Chondrocyte (in vitro differentiated cells): ENCODE measurements around the gene ATP6V0A4. TPM values are rescaled to one million over a fixed set of nuclear protein-coding genes. Genes with fewer than 3 reads are reported as not detected.

Experiments used
- DNase-seq: peaks from one replicate; pipeline ENCODE4 v3.0.0; 2021; ENCODE audit warnings: mixed read lengths, low spot score
- H3K27ac Mint-ChIP-seq: one replicate; pipeline ENCODE4 v1.8.0; 2021; ENCODE audit warnings: mild to moderate bottlenecking, moderate library complexity, mixed read lengths; ENCODE audit not compliant: unreplicated experiment
- H3K27me3 Mint-ChIP-seq: 2 replicates; pipeline ENCODE4 v1.8.0; 2021; ENCODE audit warnings: low read depth, mixed read lengths
- H3K36me3 Mint-ChIP-seq: 2 replicates; pipeline ENCODE4 v1.8.0; 2021; ENCODE audit warnings: low read depth, mixed read lengths
- H3K4me1 Mint-ChIP-seq: 2 replicates; pipeline ENCODE4 v1.8.0; 2021; ENCODE audit warnings: low read depth, mild to moderate bottlenecking, mixed read lengths
- H3K4me3 Mint-ChIP-seq: one replicate; pipeline ENCODE4 v1.8.0; 2021; ENCODE audit warnings: mild to moderate bottlenecking, moderate library complexity, mixed read lengths; ENCODE audit not compliant: unreplicated experiment
- H3K9me3 Mint-ChIP-seq: 2 replicates; pipeline ENCODE4 v1.8.0; 2021; ENCODE audit warnings: low read depth, mixed read lengths
- total RNA-seq: library from RNA; stranded (reverse); gene quantifications from 3 replicates; pipeline ENCODE4 v1.2.1, GENCODE V29; 2021
- TF ChIP-seq, protein P1 (sequence below): fragments of 200-600 bp; sonication (generic); IDR thresholded peaks from 2 replicates; pipeline ENCODE4 v1.5.0; 2021; ENCODE audit warnings: antibody characterized with exemption, mild to moderate bottlenecking, moderate library complexity

The ATP6V0A4 gene
- total RNA-seq, 1 donor from 2014 or later, result 0.35 TPM

DNA sequence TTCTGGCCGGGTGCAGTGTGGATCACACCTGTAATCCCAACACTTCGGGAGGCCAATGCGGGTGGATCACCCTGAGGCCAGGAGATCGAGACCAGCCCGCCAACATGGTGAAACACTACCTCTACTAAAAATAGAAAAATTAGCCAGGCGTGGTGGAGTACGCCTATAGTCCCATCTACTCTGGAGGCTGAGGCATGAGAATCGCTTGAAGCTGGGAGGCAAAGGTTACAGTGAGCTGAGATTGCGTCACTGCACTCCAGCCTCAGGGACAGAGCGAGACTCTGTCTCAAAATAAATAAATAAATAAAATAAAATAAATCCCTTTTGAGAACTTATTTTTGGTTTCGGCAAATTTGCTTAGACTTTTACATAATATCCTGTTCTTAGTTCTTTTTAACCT lies 31.3 kb upstream of the ATP6V0A4 start:
- Mint-ChIP-seq H3K4me1 (no peaks in the 10 kb centered on the region), H3K9me3 (peaks cover 9% of the 10 kb centered on the region), H3K36me3 (peaks cover 5% of the 10 kb centered on the region), H3K27me3 (no peaks in the 10 kb centered on the region), H3K4me3 (no peak overlapping the region), H3K27ac (no peak overlapping the region)
- TF ChIP-seq, protein P1, sequence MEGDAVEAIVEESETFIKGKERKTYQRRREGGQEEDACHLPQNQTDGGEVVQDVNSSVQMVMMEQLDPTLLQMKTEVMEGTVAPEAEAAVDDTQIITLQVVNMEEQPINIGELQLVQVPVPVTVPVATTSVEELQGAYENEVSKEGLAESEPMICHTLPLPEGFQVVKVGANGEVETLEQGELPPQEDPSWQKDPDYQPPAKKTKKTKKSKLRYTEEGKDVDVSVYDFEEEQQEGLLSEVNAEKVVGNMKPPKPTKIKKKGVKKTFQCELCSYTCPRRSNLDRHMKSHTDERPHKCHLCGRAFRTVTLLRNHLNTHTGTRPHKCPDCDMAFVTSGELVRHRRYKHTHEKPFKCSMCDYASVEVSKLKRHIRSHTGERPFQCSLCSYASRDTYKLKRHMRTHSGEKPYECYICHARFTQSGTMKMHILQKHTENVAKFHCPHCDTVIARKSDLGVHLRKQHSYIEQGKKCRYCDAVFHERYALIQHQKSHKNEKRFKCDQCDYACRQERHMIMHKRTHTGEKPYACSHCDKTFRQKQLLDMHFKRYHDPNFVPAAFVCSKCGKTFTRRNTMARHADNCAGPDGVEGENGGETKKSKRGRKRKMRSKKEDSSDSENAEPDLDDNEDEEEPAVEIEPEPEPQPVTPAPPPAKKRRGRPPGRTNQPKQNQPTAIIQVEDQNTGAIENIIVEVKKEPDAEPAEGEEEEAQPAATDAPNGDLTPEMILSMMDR, result no peak
- DNase-seq, result no peak

DNA sequence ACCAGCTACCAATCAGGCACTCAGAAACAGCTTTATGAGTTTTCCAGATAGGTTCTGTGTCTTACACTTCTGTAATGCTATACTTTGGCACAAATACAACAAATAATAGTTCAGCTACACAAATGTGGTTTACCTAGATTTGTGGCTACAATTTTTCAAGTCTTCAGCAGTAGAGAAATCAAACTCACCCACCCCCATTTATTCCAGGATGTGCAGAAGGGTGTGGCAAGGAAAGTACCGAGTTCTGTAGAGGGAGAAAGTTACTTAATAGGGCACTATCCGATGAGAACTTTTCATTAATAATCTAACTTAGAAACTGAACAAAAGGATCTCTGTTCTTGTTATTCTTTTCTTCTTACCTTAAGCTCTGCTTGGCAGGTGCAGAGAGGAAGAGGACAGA lies 30.3 kb upstream of the ATP6V0A4 start:
- Mint-ChIP-seq H3K9me3 (peaks cover 9% of the 10 kb centered on the region), H3K27me3 (no peaks in the 10 kb centered on the region), H3K27ac (no peak overlapping the region), H3K36me3 (peaks cover 2% of the 10 kb centered on the region), H3K4me3 (no peak overlapping the region), H3K4me1 (no peaks in the 10 kb centered on the region)
- no peak for DNase-seq
- TF ChIP-seq, protein P1, result no peak

DNA sequence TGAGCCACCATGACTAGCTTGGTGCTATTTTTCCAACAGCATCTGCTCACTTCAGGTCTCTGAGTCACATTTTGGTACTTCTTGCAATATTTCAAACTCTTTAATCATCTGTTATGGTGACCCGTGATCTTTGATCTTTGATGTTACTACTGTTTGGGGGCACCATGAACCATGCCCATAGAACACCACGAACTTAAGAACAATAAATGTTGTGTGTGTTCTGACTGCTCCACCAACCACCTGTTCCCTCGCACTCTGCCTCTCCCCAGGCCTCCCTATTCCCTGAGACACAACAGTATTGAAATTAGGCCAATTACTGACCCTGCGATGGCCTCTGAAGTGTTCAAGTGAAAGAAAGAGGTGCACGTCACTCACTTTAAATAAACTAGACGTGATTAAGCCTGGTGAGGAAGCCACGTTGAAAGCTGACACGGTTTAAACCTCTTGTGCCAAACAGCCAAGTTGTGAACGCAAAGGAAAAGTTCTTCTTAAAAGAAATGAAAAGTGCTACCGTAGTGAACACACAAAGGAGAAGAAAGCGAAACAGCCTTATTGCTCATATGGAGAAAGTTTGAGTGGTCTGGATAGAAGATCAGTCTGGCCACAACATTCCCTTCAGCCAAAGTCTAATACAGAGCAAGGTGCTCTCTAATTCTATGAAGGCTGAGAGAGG lies 27.2 kb upstream of the ATP6V0A4 start:
- H3K36me3 Mint-ChIP-seq, result peaks cover 2% of the 10 kb centered on the region
- H3K4me1 Mint-ChIP-seq, result no peaks in the 10 kb centered on the region
- H3K27me3 Mint-ChIP-seq, result no peaks in the 10 kb centered on the region
- H3K27ac Mint-ChIP-seq, result no peak overlapping the region
- H3K4me3 Mint-ChIP-seq, result no peak overlapping the region
- TF ChIP-seq, protein P1, result no peak
- DNase-seq, result no peak
- peaks cover 9% of the 10 kb centered on the region for H3K9me3 Mint-ChIP-seq

DNA sequence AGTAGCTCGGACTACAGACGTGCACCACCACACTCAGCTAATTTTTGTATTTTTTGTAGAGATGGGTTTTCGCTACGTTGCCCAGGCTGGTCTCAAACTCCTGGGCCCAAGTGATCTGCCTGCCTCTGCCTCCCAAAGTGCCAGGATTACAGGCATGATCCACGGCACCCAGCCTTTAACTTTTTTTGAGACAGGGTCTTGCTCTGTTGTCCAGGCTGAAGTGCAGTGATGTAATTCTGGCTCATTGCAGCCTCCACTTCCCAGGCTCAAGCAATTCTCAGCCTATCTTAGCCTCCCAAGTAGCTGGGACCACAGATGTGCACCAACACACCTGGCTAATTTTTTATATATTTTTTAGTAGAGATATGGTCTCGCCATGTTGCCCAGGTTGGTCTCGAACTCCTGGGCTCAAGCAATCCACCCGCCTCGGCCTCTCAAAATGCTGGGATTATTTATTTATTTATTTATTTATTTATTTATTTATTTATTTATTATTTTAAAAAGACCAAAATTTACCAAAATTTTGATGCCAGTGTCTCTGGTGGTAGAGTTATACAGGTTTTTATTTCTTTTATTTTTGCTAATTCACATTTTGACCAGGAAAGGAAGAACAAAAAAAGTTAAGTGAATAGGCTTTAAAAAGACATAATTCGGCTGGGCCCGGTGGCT lies 25.0 kb upstream of the ATP6V0A4 start:
- TF ChIP-seq, protein P1, result no peak
- H3K9me3 Mint-ChIP-seq, result peaks cover 9% of the 10 kb centered on the region
- peaks cover 2% of the 10 kb centered on the region for H3K36me3 Mint-ChIP-seq
- no peak overlapping the region for H3K4me3 Mint-ChIP-seq
- no peaks in the 10 kb centered on the region for H3K27me3 Mint-ChIP-seq
- H3K4me1 Mint-ChIP-seq, result no peaks in the 10 kb centered on the region
- H3K27ac Mint-ChIP-seq, result no peak overlapping the region
- DNase-seq, result no peak

DNA sequence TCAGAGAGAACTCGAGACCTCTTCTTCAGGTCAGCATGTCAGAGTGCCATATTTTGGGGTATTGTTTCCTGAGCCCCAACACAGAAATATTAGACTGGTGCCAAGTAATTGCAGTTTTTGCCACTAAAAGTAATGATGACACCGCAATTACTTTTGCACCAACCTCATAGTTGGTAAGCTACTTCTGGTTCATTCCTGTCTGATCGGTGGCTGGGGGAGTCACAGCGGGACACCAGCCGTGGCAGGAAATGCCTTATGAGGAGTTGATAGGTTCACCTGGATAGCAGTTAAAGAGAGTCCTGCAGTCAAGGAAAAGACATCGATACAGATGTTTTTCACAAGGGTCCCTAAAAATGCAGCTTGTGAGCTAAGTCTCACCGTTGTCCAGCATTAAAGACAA lies 23.9 kb upstream of the ATP6V0A4 start:
- TF ChIP-seq, protein P1, result no peak
- Mint-ChIP-seq H3K4me3 (no peak overlapping the region), H3K4me1 (no peaks in the 10 kb centered on the region), H3K27ac (no peak overlapping the region), H3K27me3 (no peaks in the 10 kb centered on the region), H3K36me3 (peaks cover 2% of the 10 kb centered on the region), H3K9me3 (peaks cover 9% of the 10 kb centered on the region)
- DNase-seq, result no peak
